GM19025 (cell line): ENCODE measurements around the gene SNED1.

Experiments used
- ATAC-seq: cut with Tn5 transposase; IDR thresholded peaks from one replicate; pipeline ENCODE4 v1.9.1; 2021; ENCODE audit warnings: mild to moderate bottlenecking, low read depth, moderate library complexity; ENCODE audit not compliant: unreplicated experiment

The SNED1 gene

DNA sequence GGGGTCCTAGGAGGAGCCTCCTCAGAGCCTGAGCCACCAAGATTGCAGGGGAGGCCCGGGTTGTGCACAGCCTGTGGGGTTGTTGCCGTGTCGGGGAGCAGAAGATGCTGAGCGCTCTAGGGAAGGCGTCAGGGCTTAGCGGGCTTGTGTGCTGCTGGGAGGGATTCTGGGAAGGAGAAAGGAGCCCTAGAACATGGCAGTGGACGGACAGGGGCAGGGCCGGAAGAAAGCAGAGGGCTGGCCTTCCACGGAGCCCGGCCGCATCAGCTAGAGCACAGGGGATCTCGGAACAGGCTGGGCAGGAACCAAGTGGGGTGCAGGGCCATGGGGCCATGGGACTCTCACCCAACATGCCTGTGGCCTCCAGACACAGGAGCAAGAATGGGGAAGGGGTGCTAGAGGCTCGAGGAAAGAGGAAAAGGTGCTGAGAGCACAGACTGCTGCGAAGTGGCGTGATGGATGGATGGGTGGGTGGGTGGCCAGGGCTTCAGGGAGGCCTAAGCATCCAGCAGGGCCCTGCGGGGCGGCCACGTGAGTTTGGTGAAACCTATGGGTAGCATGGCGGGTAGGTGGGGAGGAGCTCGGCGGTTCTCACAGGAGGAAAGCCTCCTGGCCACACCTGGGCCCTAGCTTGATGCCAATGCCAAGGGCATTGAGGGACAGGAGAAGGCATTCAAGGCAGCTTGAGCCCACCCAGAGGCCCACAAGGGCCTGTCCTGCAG is 67.9 kb downstream of the SNED1 start:
- no peak for ATAC-seq

DNA sequence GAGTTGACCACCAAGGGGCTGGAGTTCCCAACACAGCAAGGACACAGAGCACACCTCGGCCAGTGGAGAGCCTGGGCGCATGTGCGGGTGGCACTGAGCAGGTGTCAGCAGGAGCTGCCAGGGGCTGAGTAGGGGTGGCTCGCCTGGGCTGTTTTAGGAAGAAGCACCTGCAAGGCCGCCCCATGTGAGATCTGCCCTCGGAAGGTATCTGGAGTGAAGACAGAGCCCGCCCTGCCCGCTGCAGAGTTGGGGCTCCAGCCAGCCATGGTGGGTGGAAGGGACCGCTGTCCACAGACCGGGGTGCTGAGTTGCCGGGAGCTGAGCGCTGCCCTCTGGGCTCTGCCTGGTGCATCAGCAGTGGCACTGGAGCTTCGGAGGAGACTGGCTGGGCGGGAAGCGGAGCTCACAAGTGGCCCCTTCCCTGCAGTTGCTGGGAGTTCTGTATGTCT is 68.5 kb downstream of the SNED1 start:
- ATAC-seq = no peak

DNA sequence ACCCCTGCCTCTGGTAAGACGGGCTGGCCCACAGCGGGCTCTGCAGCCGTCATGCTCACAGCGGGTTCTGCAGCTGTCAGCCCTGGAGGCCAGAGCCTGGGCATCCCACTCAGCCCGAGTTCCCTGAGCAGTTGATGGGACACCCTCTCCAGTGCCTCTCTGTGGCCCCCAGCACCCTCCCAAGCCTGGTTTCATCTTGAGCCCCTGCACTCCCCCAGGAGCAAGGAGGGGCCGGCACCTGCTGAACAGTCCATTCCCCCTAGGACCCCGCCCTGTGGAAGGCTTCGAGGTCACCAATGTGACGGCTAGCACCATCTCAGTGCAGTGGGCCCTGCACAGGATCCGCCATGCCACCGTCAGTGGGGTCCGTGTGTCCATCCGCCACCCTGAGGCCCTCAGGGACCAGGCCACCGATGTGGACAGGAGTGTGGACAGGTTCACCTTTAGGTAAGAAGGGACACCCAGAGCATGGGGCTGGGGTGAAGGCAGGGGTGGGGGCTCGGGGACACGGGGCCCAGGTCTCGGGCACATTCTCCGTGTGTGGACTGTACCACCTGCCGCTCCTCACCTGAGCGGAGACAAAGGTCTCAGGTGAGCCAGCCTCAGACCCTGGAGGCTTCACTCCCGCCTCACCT is 69.2 kb downstream of the SNED1 start:
- no peak for ATAC-seq

DNA sequence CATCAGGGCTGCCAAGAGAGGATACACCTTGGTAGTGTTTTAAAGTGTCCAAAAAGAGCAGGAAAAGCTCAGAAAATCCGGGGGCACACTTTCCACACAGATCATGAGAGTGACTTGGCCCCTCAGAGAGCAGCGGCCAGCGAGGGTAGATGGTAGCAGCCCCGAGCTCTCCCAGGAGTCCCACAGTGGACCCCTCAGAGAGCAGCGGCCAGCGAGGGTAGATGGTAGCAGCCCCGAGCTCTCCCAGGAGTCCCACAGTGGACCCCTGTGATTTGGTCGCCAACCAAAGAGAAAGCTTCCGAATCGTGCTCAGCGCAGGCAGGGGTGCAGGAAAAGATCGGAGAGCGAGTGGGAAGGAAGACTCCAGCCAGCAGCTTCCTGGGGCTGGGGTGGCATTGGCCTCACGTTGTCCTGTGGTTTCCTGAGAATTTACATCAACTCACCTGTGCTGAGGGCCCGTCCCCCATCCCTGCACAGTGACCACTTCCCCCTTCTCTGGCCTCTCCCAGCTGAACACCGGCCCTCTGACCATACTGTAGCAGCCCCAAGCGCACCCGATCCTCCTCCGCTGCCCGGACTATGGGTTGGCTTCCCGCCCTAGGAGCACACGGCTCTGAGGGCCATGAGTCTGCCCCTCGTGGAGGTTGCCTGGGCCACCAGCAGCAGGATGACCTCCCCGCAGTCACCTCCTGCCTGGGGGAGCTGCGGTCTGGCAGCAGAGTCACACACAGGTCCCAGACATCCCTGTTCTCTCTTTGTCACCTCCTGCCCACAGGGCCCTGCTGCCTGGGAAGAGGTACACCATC is 69.9 kb downstream of the SNED1 start:
- ATAC-seq = no peak

DNA sequence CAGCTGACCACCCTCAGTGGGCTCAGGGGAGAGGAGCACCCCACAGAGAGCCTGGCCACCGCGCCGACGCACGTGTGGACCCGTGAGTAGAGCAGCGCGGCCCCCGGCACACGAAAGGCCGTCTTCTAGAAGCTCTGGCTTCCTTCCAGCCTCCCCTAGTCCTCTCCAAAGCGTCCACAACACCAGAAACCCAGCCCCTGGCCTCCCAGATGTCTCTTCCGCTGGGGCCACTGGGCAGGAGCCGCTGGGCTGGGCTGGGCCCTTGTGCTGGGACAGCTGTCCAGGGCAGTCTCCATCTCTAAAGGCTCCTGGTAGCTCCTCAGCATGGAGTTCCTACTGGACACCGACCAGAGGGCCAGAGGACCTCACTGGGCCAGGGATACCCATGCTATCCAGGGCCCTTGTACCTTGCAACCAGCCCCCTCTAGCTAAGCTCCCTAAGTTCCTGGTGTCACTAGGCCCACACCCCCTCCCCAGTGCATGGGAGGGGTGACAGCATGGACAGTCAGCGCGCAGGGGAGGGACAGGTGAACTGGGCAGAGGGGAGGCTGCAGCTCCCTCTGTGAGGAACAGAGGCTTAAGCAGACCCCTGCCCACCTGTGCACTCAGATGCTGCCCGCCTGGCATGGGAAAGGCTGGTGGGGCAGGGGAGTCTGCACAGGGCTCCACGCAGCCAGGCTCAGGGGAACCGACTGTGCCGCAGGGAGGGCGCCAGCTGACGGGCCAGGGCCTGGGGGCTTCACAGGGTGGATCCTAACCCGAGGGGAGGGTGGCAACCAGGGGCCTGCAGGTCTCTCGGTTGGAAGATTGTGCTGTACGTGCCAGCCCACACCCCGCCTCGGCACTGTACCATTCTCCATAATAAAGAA is 70.8 kb downstream of the SNED1 start:
- no peak for ATAC-seq

DNA sequence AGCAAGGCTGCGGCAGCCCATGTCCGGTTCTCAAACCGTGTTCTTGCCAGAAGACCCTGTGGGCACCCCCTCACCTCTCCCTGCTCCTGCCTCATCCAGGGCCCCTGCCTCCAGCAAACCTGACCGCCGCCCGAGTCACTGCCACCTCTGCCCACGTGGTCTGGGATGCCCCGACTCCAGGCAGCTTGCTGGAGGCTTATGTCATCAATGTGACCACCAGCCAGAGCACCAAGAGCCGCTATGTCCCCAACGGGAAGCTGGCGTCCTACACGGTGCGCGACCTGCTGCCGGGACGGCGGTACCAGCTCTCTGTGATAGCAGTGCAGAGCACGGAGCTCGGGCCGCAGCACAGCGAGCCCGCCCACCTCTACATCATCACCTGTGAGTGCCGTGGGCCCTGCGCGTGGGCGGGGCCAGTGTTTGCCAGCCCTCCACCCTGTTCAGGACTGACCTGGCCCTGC is 71.4 kb downstream of the SNED1 start:
- no peak for ATAC-seq

DNA sequence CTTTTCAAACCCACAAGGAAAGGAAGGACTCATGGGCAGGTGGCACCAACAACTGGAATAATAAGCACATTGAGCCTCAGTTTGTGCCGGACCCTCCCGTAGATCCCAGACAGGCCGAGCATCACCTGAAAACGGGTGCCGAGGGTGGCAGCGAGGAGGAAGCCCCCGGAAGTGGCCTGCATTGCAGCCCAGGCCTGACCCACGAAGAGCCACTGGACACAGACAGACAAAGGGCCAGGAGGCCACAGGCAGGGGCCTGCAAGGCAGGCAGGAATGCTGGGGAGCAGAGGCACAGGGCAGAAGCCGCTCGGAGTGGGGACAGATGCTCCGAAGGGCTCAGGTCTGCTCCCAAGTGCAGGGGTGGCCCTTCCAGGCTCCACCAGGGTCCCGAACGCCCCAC is 71.9 kb downstream of the SNED1 start:
- ATAC-seq = no peak

DNA sequence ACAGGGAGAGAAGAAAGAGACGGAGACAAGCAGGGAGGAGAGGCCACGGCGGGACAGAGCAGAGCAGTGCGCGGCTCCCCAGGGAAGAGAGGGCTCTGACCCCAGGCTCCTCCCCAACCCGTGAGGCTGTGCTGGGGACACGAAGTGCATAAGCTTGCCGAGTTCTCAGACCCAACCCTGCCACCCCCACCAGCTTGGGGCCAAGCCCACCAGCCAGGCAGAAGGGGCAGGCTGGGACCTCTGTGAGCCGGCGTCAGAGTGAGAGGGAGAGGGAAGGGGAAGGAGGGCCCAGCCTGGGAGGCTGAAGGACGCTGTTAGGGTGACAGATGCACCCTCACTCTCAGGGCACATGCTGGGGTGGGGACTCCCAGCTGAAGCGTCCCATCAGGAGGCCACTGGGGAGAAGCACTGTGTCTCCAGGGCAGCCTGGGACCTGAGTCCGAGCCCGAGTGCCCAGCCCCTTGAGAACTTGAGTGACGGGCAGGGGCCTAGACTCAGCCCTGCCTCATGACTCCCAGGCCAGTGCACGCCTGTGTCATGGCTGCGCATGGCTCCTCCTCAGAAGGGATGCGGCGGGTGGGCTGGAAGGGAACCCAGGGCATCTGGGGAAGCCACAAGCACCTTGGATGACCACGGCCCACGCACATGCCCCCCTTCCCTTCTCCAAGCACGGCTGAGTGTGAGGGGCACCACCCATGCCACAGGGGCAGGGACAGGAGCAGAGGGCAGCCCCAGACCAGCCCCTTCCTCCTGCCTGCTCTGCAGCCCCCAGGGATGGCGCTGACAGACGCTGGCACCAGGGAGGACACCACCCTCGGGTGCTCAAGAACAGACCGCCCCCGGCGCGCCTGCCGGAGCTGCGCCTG is 72.6 kb downstream of the SNED1 start:
- no peak for ATAC-seq

DNA sequence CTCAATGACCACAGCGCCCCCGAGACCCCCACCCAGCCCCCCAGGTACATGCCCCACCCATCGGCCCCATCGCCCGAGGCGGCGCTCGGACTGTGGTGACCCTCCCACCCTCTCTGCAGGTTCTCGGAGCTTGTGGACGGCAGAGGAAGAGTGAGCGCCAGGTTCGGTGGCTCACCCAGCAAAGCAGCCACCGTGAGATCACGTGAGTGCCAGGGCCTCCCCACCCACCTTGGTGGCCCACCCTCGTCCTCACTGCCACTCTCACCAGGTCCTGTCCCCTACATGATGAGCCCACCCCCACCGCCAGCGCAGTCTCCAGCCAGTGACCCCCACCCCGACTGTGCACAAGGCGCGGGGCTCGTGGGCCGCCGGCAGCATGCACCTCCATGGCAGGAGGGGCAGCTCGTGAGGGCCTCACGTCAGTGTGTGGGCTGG is 73.3 kb downstream of the SNED1 start:
- ATAC-seq = no peak

DNA sequence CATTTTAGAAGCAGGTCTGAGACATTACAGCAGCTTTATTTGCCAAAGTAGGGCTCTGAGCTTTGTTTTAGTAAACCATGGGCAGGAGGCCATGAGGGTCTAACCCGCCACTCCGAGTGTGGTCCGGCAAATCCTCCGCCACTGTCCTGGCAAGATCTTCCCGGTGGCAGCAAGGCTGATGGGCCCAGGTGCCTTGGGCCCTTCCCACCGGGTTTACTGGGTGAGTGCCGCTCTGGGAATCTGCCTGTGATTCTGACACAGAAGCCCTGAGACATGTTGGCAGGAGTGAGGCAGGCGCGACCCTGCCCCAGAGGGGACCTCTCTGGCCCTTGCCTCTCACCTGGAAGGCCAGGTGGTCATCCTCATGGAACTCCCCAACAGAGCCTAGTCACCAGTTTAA is 73.7 kb downstream of the SNED1 start:
- no peak for ATAC-seq

DNA sequence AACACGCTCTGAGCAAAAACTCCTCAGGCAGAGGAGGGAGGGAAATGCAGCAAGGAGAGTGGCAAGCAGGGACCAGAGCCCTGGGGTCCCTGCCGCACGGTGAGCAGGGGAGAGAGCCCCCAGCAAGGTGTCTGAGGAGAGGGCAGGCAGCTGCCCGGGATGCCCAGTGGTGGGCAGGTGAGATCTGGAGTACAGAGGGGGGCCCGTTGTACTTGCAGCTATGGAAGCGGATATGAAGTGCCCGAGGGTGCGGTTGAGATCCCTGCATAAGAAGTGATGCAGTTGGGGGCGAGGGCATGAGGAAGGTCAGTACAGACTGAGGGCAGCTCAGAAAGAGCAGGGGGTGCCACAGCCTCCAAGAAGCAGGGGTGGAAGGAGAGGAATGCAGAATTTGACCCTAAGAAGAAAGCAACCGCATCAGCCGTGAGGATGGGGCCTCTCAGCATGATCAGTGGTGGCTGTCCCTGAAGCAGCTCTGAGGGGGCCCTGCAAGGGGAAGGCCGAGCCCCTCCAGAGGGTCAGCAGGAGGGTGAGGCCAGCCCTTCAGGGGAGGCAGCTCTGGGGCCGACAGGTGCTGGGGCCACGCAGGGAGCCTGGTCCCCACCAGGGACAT is 74.2 kb downstream of the SNED1 start:
- no peak for ATAC-seq

DNA sequence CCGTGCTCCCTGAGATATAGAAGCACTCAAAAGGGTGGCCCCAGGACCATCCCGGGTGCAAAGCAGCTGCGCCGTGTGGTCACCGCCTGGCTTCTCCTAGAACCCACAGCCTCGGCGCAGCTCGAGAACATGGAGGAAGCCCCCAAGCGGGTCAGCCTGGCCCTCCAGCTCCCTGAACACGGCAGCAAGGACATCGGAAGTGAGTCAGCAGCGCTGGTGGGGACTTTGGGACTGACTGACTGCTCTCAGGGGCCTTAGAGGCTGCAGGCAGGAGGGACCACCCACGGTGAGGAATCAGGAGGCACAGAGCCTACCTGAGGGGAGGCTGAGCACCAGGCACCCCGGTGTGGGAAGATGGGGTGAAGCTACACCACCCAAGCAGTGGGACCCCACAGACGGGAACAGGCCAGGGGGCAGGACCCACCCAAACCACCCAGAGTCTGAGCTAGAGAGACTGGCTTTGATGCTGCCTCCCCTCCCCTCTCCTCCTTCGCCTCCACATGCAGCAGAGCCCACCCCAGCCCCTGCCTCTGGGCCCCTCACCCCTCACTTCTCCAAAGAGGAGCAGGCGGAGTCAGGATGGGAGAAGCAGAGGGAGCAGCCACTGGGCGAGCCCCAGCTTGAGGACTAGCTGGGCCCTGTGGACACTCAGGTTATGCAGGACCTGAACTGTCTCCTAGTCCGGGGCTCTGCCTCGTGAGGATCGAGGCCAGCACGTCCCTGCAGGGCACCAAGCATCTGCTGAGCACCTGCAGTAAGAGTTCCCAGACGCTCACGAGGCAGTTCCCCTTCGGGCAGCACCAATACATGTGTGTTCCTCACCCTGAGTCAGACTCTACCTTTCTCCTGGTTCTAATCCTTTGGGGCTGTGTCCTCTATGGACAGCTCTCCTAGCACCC is 75.0 kb downstream of the SNED1 start:
- no peak for ATAC-seq

DNA sequence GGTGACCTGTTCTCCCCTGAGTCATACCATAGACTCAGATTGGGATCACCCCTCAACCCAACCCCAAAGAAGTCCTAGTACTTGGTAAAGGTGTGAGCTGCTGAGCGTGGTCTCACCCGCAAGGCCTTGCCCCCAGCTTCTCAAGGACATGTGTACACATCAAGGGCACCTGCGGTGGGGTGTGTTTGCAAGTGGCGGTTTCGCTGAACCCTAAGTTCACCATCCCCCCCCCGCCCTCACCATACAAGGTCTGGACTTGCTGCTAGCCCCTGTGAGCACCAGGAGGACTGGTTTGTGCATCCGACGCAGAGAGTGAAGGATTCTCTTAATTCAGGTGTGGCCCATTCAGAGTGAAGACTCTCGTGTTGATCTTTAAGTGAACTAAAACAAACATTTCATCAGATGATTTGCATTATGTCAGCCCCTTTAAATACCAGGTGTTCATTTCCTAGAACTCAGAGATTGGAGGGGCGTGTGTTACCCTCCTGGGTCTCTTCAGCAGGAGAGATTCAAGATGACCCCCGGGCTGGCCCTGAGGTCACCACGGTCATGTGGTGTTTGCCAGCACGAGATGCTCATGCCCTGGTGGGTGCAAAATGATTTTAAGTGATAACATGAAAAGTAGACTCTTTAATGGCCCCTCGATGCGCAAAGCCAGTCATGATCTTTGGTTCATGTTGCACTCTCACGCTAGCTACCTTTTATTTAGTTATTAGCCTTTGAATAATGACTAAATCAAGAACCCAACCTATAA is 75.8 kb downstream of the SNED1 start:
- no peak for ATAC-seq

DNA sequence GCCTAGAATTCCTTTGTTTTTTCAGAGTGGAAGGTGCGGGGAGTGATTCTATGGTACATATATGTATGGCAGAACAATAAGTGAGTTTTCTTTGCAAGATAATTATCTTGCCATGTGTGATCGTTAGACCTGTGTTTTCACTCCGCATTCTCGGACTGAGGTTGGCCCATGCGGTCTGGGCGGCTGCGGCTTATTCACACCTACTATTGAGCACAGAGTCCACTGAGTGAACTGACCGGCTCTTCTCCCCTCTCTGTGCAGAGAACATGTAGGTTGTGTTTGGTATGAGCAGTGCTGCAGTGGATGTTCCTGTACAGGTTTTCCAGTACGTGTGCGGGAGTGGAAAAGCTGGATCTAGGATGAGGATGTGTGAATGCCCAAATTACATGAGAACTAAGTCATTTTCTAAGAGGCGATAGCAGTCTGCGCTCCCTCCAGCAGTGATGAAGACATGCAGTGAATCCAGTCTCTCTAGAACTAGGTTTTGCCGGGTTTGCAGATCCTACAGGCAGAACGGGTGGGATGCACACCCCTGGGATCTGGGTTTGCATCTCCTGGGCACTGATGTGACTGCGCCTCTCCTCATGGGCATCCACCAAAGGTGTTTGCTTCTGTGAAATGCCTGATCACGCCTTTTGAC is 76.6 kb downstream of the SNED1 start:
- ATAC-seq = no peak

DNA sequence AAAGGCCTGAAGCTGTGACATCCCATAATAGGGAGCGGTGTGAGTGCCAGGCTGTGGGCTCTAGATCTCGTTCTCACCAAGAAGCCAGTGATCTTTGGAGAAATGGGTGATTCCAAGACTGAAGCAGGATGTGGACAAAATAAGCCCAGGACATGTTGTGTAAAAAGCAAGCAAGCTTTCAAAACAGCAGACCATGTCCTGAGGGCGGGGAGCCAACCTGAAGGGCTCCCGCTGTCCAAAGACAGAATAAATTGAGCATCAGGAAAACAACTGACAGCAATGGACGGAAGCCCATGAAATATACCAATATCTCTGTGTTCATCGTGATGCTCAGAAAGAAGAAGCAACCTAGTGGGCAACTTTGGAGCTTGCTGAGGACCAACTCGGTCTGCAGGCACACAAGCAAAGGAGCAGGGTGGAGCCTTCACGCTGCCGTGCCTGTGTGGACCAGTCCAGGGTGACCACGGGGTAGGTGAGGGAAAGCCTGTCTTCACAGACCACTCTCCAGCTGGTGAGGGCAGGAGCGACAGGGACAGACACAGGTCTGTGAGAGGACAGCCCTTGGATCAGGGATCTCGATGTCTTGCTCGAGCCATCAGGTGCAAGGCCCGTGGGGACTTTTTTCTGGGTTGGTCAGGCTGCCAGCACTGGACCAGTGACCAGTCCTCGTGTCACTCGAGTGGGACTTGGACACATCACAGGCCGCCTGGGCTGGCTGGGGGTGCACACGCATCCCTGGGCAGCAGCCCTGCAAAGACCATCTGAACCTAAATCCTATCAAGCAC is 82.2 kb downstream of the SNED1 start:
- no peak for ATAC-seq

DNA sequence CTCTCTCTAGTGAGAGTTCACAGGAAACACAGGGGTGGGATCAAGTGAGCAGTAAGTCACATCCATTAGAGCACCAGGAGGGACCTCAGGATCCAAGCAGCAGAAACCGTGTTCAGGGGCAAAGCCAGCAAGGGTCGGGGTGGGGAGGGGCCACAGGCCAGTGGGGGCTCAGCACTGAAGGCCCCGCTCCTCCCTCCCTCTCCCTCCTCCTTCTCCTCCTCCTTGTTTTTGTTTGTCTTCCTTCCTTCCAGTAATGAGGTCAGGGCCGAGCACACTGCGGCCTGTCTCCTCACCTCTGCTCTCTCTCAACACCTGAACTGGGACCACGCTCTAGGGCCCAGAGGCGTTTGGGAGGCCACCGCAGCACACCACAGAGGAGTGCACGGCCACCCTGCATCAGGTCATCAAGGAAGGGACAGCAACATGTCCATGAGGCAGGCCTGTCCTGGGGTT is 82.8 kb downstream of the SNED1 start:
- no peak for ATAC-seq
